ENCODE data around the gene UBE3D. TPM values are rescaled to one million over a fixed set of nuclear protein-coding genes. Genes with fewer than 3 reads are reported as not detected.

UBE3D gene
- total RNA-seq, 1 experiment from 2014 or later = 10.9 TPM

GRCh38 chr6:83086751-83087150 lies 21.1 kb upstream of the UBE3D start:
- no peak overlapping the region for H3K27ac Mint-ChIP-seq (ENCODE audit: unreplicated experiment)

GRCh38 chr6:83083476-83083875 lies 17.8 kb upstream of the UBE3D start:
- Mint-ChIP-seq H3K4me1 (ENCODE audit: low read depth, unreplicated experiment) (no peaks in the 10 kb centered on the region), H3K4me3 (ENCODE audit: unreplicated experiment) (no peak overlapping the region), H3K9me3 (ENCODE audit: unreplicated experiment) (no peaks in the 10 kb centered on the region), H3K36me3 (ENCODE audit: insufficient read depth, unreplicated experiment) (no peaks in the 10 kb centered on the region), H3K27me3 (ENCODE audit: insufficient read depth, unreplicated experiment) (no peaks in the 10 kb centered on the region), H3K27ac (ENCODE audit: unreplicated experiment) (no peak overlapping the region)
- intact Hi-C loops (cut with micrococcal nuclease; ENCODE audit: unreplicated experiment) = no loop called here
- TF ChIP-seq CTCF (IDR thresholded peaks at IDR 0.05; ENCODE audit: insufficient read depth in 1 of 2, low read depth in 1 of 2, low read length in 1 of 2, severe bottlenecking in 1 of 2, unreplicated experiment in 1 of 2) = no peak
- H3K27me3 ChIP-seq (replicated peaks; ENCODE audit: control insufficient read depth, insufficient read depth, low read length) = no peaks in the 10 kb centered on the region
- H3K4me1 ChIP-seq = no peaks in the 10 kb centered on the region
- no peaks in the 10 kb centered on the region for H3K36me3 ChIP-seq (ENCODE audit: control insufficient read depth, insufficient read depth, low read length)
- BruUV-seq (replicated peaks) = no TSS peak
- no peak for DNase-seq
- H3K4me3 ChIP-seq (ENCODE audit: low read depth, low read length) = no peak overlapping the region
- CTCF ChIA-PET = no interaction called here
- no peaks in the 10 kb centered on the region for H3K9me3 ChIP-seq
- POLR2A ChIA-PET = no interaction called here

More at GRCh38 chr6:83086751-83087150, 21.1 kb upstream of the UBE3D start:
- H3K4me1 Mint-ChIP-seq (ENCODE audit: low read depth, unreplicated experiment) = no peaks in the 10 kb centered on the region
- TF ChIP-seq CTCF (IDR thresholded peaks at IDR 0.05; ENCODE audit: insufficient read depth in 1 of 2, low read depth in 1 of 2, low read length in 1 of 2, severe bottlenecking in 1 of 2, unreplicated experiment in 1 of 2) = no peak
- H3K27me3 ChIP-seq (replicated peaks; ENCODE audit: control insufficient read depth, insufficient read depth, low read length) = no peaks in the 10 kb centered on the region
- POLR2A ChIA-PET = no interaction called here
- intact Hi-C loops (cut with micrococcal nuclease; ENCODE audit: unreplicated experiment) = no loop called here
- no peaks in the 10 kb centered on the region for H3K36me3 Mint-ChIP-seq (ENCODE audit: insufficient read depth, unreplicated experiment)
- no peaks in the 10 kb centered on the region for H3K4me1 ChIP-seq
- H3K4me3 Mint-ChIP-seq (ENCODE audit: unreplicated experiment) = no peak overlapping the region
- no peaks in the 10 kb centered on the region for H3K9me3 Mint-ChIP-seq (ENCODE audit: unreplicated experiment)
- H3K4me3 ChIP-seq (ENCODE audit: low read depth, low read length) = no peak overlapping the region
- H3K27me3 Mint-ChIP-seq (ENCODE audit: insufficient read depth, unreplicated experiment) = no peaks in the 10 kb centered on the region
- no peak for DNase-seq
- no TSS peak for BruUV-seq (replicated peaks)
- CTCF ChIA-PET = no interaction called here
- no peaks in the 10 kb centered on the region for H3K36me3 ChIP-seq (ENCODE audit: control insufficient read depth, insufficient read depth, low read length)
- H3K9me3 ChIP-seq = no peaks in the 10 kb centered on the region

GRCh38 chr6:83073615-83074014 lies 8.0 kb upstream of the UBE3D start:
- no TSS peak for BruUV-seq (replicated peaks)
- CTCF ChIA-PET = interaction anchor here (1.3 kb wide), 1 partner anchor 8 kb away, joined by 4 read pairs; the partner anchor contains the start of gene UBE3D
- H3K27me3 ChIP-seq (replicated peaks; ENCODE audit: control insufficient read depth, insufficient read depth, low read length) = no peaks in the 10 kb centered on the region

More at GRCh38 chr6:83073615-83074014, 8.0 kb upstream of the UBE3D start:
- H3K4me3 Mint-ChIP-seq (ENCODE audit: unreplicated experiment) = no peak overlapping the region
- no peak for TF ChIP-seq CTCF (IDR thresholded peaks at IDR 0.05; ENCODE audit: insufficient read depth in 1 of 2, low read depth in 1 of 2, low read length in 1 of 2, severe bottlenecking in 1 of 2, unreplicated experiment in 1 of 2)
- no peaks in the 10 kb centered on the region for H3K9me3 Mint-ChIP-seq (ENCODE audit: unreplicated experiment)
- no peaks in the 10 kb centered on the region for H3K27me3 Mint-ChIP-seq (ENCODE audit: insufficient read depth, unreplicated experiment)
- Histone ChIP-seq H3K4me3 (ENCODE audit: low read depth, low read length) (no peak overlapping the region), H3K9me3 (no peaks in the 10 kb centered on the region), H3K4me1 (0 out of 2 replicates have a peak, but pooled peaks cover 5% of the 10 kb centered on the region), H3K36me3 (ENCODE audit: control insufficient read depth, insufficient read depth, low read length) (no peaks in the 10 kb centered on the region)
- H3K4me1 Mint-ChIP-seq (ENCODE audit: low read depth, unreplicated experiment) = no peaks in the 10 kb centered on the region
- H3K36me3 Mint-ChIP-seq (ENCODE audit: insufficient read depth, unreplicated experiment) = no peaks in the 10 kb centered on the region
- POLR2A ChIA-PET = no interaction called here
- intact Hi-C loops (cut with micrococcal nuclease; ENCODE audit: unreplicated experiment) = no loop called here
- H3K27ac Mint-ChIP-seq (ENCODE audit: unreplicated experiment) = no peak overlapping the region
- DNase-seq = no peak

Data from Caco-2 (cell line).